HCT116 (cell line): Measurements from ENCODE around the gene MYBPC2. TPM values are rescaled to one million over a fixed set of nuclear protein-coding genes. Genes with fewer than 3 reads are reported as not detected.

Experiments used
- ATAC-seq: fragments of 200-7000 bp; cut with Tn5 transposase; 2 replicates; pipeline ENCODE4 v1.9.1; 2020; ENCODE audit warnings: mild to moderate bottlenecking, moderate library complexity
- BruUV-seq: library from RNA; stranded (reverse); fragments of 400-500 nt; replicated peaks from 2 replicates; lab custom pipeline; 2021; lab: Mats Ljungman, UMichigan
- CTCF ChIA-PET: fragments of 300-600 bp; sonication (Branson Sonifier 250); formaldehyde crosslinking; loops from one replicate; lab custom pipeline; 2021; ENCODE audit warnings: antibody characterized with exemption; lab: Charles Lee
- POLR2A ChIA-PET: fragments of 300-600, 350-600 bp; sonication (Branson Sonifier 250); formaldehyde crosslinking; loops from one replicate; lab custom pipeline; 2021; ENCODE audit warnings: antibody characterized with exemption; lab: Charles Lee
- RAD21 ChIA-PET, 2 experiments: fragments of 300-600 bp; sonication (Branson Sonifier 250); formaldehyde crosslinking; loops; one replicate each; lab custom pipeline; 2023; ENCODE audit warnings: low total read pairs in 2 of 2; ENCODE audit not compliant: uncharacterized antibody in 2 of 2, unreplicated experiment in 2 of 2, low non-redundant PET in 1 of 2; lab: Charles Lee
- DNase-seq: peaks from one replicate; pipeline ENCODE4 v3.0.0-alpha.2; 2010; ENCODE audit warnings: low read depth, low spot score
- H2AFZ ChIP-seq: fragments of 200-600 bp; shearing (Covaris generic), sonication (generic); 2 replicates; pipeline ENCODE4 v1.6.1; 2017; ENCODE audit warnings: low read depth, mixed run types, mixed read lengths, antibody characterized with exemption, low read length; ENCODE audit not compliant: poor library complexity, severe bottlenecking
- H3K27ac ChIP-seq: 2 replicates; pipeline ENCODE4 v1.5.1; 2012; ENCODE audit warnings: low read depth, low read length
- H3K27me3 ChIP-seq: fragments of 200-600 bp; sonication (generic); 2 replicates; pipeline ENCODE4 v1.6.1; 2016; ENCODE audit warnings: mixed run types, low read length, mixed read lengths; ENCODE audit not compliant: insufficient read depth
- H3K36me3 ChIP-seq, 2 experiments: fragments of 200-500 bp in 1 of 2; fragments of 200-600 bp in 1 of 2; sonication (Bioruptor generic) in 1 of 2; sonication (generic) in 1 of 2; 2 replicates each; pipeline versions ENCODE4 v1.5.1 to v1.6.1; 2014 to 2016; ENCODE audit warnings: low read length in 2 of 2, inconsistent platforms in 1 of 2, mixed read lengths in 1 of 2, mixed run types in 1 of 2; ENCODE audit not compliant: insufficient read depth in 2 of 2, control insufficient read depth in 1 of 2
- H3K4me1 ChIP-seq, 2 experiments: fragments of 200-600 bp in 1 of 2; sonication (generic) in 1 of 2; 2 replicates each; pipeline versions ENCODE4 v1.5.1 to v1.6.1; 2012 to 2017; ENCODE audit warnings: low read length in 2 of 2, inconsistent platforms in 1 of 2, mild to moderate bottlenecking in 1 of 2, mixed read lengths in 1 of 2, mixed run types in 1 of 2, moderate library complexity in 1 of 2; ENCODE audit not compliant: insufficient read depth in 2 of 2, control insufficient read depth in 1 of 2
- H3K4me2 ChIP-seq: fragments of 200-600 bp; sonication (generic); 2 replicates; pipeline ENCODE4 v1.6.1; 2017; ENCODE audit warnings: mixed run types, low read length, mixed read lengths
- H3K4me3 ChIP-seq, 2 experiments: fragments of 200-600 bp in 1 of 2; sonication (generic) in 1 of 2; replicated peaks in 1 of 2; 2 replicates each; pipeline ENCODE4 v1.5.1; 2011 to 2016; ENCODE audit warnings: low read length in 2 of 2, control low read depth in 1 of 2, low read depth in 1 of 2, mild to moderate bottlenecking in 1 of 2, mixed read lengths in 1 of 2, mixed run types in 1 of 2
- H3K79me2 ChIP-seq: fragments of 200-600 bp; sonication (generic); 2 replicates; pipeline ENCODE4 v1.6.1; 2017; ENCODE audit warnings: mild to moderate bottlenecking, mixed run types, low read length, moderate library complexity, mixed read lengths; ENCODE audit not compliant: insufficient read depth
- H3K9ac ChIP-seq: fragments of 200-600 bp; sonication (generic); 2 replicates; pipeline ENCODE4 v1.6.1; 2016; ENCODE audit warnings: low read length, mixed read lengths
- H3K9me2 ChIP-seq: fragments of 200-600 bp; sonication (generic), shearing (Covaris generic); 2 replicates; pipeline ENCODE4 v1.6.1; 2017; ENCODE audit warnings: mixed run types, mild to moderate bottlenecking, moderate library complexity; ENCODE audit not compliant: insufficient read depth
- H3K9me3 ChIP-seq, 2 experiments: fragments of 200-500 bp in 1 of 2; fragments of 200-600 bp in 1 of 2; sonication (Bioruptor generic) in 1 of 2; sonication (generic) in 1 of 2; 2 replicates each; pipeline ENCODE4 v1.6.1; 2014 to 2017; ENCODE audit warnings: low read length in 2 of 2, mixed read lengths in 2 of 2, inconsistent platforms in 1 of 2, low read depth in 1 of 2, mild to moderate bottlenecking in 1 of 2, mixed run types in 1 of 2, moderate library complexity in 1 of 2; ENCODE audit not compliant: control insufficient read depth in 1 of 2, insufficient read depth in 1 of 2
- H4K20me1 ChIP-seq: fragments of 200-600 bp; sonication (generic), shearing (Covaris generic); 2 replicates; pipeline ENCODE4 v1.6.1; 2017; ENCODE audit warnings: mixed run types, mild to moderate bottlenecking, moderate library complexity; ENCODE audit not compliant: insufficient read depth
- CBX3 ChIP-seq: IDR thresholded peaks from 2 replicates; pipeline ENCODE4 v1.6.1; 2012; ENCODE audit warnings: low read depth
- EGR1 ChIP-seq: IDR thresholded peaks from 2 replicates; pipeline ENCODE4 v1.6.1; 2012; ENCODE audit warnings: low read depth
- ELF1 ChIP-seq: IDR thresholded peaks from 2 replicates; pipeline ENCODE4 v1.6.1; 2012; ENCODE audit warnings: low read depth, borderline replicate concordance
- EZH2phosphoT487 ChIP-seq: fragments of 200-600 bp; IDR thresholded peaks from 2 replicates; pipeline ENCODE4 v1.6.1; 2018; ENCODE audit warnings: antibody characterized with exemption, borderline replicate concordance
- JUND ChIP-seq: IDR thresholded peaks from 2 replicates; pipeline ENCODE4 v1.6.1; 2012
- POLR2A ChIP-seq: IDR thresholded peaks from 2 replicates; pipeline ENCODE4 v1.7.0; 2011; ENCODE audit warnings: borderline replicate concordance; ENCODE audit not compliant: insufficient read depth, insufficient read length; ENCODE audit errors: extremely low read depth
- POLR2AphosphoS5 ChIP-seq: IDR thresholded peaks from 2 replicates; pipeline ENCODE4 v1.6.1; 2011; ENCODE audit warnings: mild to moderate bottlenecking, low read depth, low read length, moderate library complexity
- RAD21 ChIP-seq: IDR thresholded peaks from 2 replicates; pipeline ENCODE4 v1.6.1; 2012; ENCODE audit warnings: low read depth, mild to moderate bottlenecking
- SIN3A ChIP-seq: IDR thresholded peaks from 2 replicates; pipeline ENCODE4 v1.6.1; 2012; ENCODE audit warnings: low read depth
- SP1 ChIP-seq: IDR thresholded peaks from 2 replicates; pipeline ENCODE4 v1.6.1; 2012; ENCODE audit warnings: low read depth
- ZFX ChIP-seq: fragments of 450-650 bp; IDR thresholded peaks from 2 replicates; pipeline ENCODE4 v1.6.1; 2017
- ZNF274 ChIP-seq: fragments of 200-500 bp; sonication (Bioruptor generic); IDR thresholded peaks from 2 replicates; pipeline ENCODE4 v1.6.1; 2014; ENCODE audit warnings: mild to moderate bottlenecking, low read depth, low read length, inconsistent platforms
- intact Hi-C: fragments of 100-400 bp; cut with micrococcal nuclease; formaldehyde crosslinking; loops from 2 replicates; pipeline ENCODE4 v1.10.0; 2022
- total RNA-seq: library from RNA; stranded (reverse); gene quantifications from one replicate; pipeline ENCODE4 v1.2.1, GENCODE V29; 2021; ENCODE audit not compliant: unreplicated experiment
- TF ChIP-seq, protein P1 (sequence below), 3 experiments: fragments of 200-600 bp in 1 of 3; sonication (generic) in 1 of 3; IDR thresholded peaks in 2 of 3; conservative IDR thresholded peaks in 1 of 3; 2 replicates each; pipeline ENCODE4 v1.5.1; 2012 to 2017; ENCODE audit warnings: low read depth in 2 of 3, low read length in 2 of 3, antibody characterized with exemption in 1 of 3, borderline replicate concordance in 1 of 3, control low read depth in 1 of 3, mild to moderate bottlenecking in 1 of 3, mixed read lengths in 1 of 3, mixed run types in 1 of 3, moderate library complexity in 1 of 3; ENCODE audit not compliant: insufficient read depth in 1 of 3
- TF ChIP-seq, protein P2 (sequence below): IDR thresholded peaks from 2 replicates; pipeline ENCODE4 v1.6.1; 2012
- TF ChIP-seq, protein P3 (sequence below): IDR thresholded peaks from 2 replicates; pipeline ENCODE4 v1.6.1; 2011; ENCODE audit warnings: mild to moderate bottlenecking, low read length, moderate library complexity; ENCODE audit not compliant: insufficient replicate concordance; ENCODE audit errors: extremely low read depth
- TF ChIP-seq, protein P4 (sequence below): IDR thresholded peaks from 2 replicates; pipeline ENCODE4 v1.6.1; 2012
- TF ChIP-seq, protein P5 (sequence below): IDR thresholded peaks from 2 replicates; pipeline ENCODE4 v1.6.1; 2012; ENCODE audit warnings: low read depth

MYBPC2 gene
- total RNA-seq, 1 experiment from 2014 or later = not detected

DNA sequence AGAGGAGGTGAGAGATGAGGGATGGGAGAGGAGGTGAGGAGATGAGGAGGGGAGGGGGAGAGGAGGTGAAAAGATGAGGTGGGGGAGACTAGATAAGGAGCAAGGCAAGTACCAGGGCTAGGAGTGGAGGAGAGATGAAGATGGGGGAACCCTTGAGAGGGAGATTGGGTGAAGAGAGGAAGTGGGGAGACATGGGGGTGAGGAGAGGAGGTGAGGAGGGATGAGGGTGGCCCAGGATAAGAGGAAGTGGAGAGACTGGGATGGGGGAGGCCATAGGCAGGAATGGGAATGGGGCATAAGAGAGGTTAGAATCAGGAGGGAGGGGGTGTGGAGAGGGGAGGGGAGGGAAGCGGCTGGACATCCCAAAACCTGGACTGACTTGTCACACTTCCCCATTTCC lies 26.9 kb downstream of the MYBPC2 start:
- RAD21 ChIA-PET = no interaction called here
- H3K4me3 ChIP-seq = no peak overlapping the region
- no TSS peak for BruUV-seq
- no peak overlapping the region for H2AFZ ChIP-seq
- no peak overlapping the region for H3K27ac ChIP-seq
- no peak for DNase-seq
- CTCF ChIA-PET = no interaction called here
- H3K9ac ChIP-seq = no peak overlapping the region
- H3K9me3 ChIP-seq = no peaks in the 10 kb centered on the region
- no peaks in the 10 kb centered on the region for H3K9me2 ChIP-seq
- TF ChIP-seq EZH2phosphoT487 = no peak
- no peak for TF ChIP-seq RAD21
- TF ChIP-seq SP1 = no peak
- TF ChIP-seq, protein P1, sequence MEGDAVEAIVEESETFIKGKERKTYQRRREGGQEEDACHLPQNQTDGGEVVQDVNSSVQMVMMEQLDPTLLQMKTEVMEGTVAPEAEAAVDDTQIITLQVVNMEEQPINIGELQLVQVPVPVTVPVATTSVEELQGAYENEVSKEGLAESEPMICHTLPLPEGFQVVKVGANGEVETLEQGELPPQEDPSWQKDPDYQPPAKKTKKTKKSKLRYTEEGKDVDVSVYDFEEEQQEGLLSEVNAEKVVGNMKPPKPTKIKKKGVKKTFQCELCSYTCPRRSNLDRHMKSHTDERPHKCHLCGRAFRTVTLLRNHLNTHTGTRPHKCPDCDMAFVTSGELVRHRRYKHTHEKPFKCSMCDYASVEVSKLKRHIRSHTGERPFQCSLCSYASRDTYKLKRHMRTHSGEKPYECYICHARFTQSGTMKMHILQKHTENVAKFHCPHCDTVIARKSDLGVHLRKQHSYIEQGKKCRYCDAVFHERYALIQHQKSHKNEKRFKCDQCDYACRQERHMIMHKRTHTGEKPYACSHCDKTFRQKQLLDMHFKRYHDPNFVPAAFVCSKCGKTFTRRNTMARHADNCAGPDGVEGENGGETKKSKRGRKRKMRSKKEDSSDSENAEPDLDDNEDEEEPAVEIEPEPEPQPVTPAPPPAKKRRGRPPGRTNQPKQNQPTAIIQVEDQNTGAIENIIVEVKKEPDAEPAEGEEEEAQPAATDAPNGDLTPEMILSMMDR (IDR thresholded peaks at IDR 0.05 in 2 of 3, conservative IDR thresholded peaks at IDR 0.05 in 1 of 3; ENCODE audit: borderline replicate concordance in 1 of 3, insufficient read depth in 1 of 3, low read depth in 2 of 3, low read length in 2 of 3) = no peak
- TF ChIP-seq POLR2A = no peak
- TF ChIP-seq ZNF274 = no peak
- TF ChIP-seq ZFX = no peak
- no peak for TF ChIP-seq ELF1
- TF ChIP-seq JUND = no peak
- TF ChIP-seq CBX3 = no peak
- no peak for TF ChIP-seq SIN3A
- TF ChIP-seq EGR1 = no peak
- TF ChIP-seq POLR2AphosphoS5 = no peak
- TF ChIP-seq, protein P2, sequence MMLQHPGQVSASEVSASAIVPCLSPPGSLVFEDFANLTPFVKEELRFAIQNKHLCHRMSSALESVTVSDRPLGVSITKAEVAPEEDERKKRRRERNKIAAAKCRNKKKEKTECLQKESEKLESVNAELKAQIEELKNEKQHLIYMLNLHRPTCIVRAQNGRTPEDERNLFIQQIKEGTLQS = no peak
- TF ChIP-seq, protein P3, sequence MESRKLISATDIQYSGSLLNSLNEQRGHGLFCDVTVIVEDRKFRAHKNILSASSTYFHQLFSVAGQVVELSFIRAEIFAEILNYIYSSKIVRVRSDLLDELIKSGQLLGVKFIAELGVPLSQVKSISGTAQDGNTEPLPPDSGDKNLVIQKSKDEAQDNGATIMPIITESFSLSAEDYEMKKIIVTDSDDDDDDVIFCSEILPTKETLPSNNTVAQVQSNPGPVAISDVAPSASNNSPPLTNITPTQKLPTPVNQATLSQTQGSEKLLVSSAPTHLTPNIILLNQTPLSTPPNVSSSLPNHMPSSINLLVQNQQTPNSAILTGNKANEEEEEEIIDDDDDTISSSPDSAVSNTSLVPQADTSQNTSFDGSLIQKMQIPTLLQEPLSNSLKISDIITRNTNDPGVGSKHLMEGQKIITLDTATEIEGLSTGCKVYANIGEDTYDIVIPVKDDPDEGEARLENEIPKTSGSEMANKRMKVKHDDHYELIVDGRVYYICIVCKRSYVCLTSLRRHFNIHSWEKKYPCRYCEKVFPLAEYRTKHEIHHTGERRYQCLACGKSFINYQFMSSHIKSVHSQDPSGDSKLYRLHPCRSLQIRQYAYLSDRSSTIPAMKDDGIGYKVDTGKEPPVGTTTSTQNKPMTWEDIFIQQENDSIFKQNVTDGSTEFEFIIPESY = no peak
- TF ChIP-seq, protein P4, sequence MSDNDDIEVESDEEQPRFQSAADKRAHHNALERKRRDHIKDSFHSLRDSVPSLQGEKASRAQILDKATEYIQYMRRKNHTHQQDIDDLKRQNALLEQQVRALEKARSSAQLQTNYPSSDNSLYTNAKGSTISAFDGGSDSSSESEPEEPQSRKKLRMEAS = no peak
- TF ChIP-seq, protein P5, sequence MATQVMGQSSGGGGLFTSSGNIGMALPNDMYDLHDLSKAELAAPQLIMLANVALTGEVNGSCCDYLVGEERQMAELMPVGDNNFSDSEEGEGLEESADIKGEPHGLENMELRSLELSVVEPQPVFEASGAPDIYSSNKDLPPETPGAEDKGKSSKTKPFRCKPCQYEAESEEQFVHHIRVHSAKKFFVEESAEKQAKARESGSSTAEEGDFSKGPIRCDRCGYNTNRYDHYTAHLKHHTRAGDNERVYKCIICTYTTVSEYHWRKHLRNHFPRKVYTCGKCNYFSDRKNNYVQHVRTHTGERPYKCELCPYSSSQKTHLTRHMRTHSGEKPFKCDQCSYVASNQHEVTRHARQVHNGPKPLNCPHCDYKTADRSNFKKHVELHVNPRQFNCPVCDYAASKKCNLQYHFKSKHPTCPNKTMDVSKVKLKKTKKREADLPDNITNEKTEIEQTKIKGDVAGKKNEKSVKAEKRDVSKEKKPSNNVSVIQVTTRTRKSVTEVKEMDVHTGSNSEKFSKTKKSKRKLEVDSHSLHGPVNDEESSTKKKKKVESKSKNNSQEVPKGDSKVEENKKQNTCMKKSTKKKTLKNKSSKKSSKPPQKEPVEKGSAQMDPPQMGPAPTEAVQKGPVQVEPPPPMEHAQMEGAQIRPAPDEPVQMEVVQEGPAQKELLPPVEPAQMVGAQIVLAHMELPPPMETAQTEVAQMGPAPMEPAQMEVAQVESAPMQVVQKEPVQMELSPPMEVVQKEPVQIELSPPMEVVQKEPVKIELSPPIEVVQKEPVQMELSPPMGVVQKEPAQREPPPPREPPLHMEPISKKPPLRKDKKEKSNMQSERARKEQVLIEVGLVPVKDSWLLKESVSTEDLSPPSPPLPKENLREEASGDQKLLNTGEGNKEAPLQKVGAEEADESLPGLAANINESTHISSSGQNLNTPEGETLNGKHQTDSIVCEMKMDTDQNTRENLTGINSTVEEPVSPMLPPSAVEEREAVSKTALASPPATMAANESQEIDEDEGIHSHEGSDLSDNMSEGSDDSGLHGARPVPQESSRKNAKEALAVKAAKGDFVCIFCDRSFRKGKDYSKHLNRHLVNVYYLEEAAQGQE = no peak
- no peaks in the 10 kb centered on the region for H3K79me2 ChIP-seq
- 0 out of 2 replicates have a peak overlapping the region, but pooled peaks have one; percentile 73 for H3K4me2 ChIP-seq
- no peak for ATAC-seq
- no peaks in the 10 kb centered on the region for H3K27me3 ChIP-seq
- H3K4me1 ChIP-seq = peaks cover 7 to 26% of the 10 kb centered on the region in 2 experiments
- H4K20me1 ChIP-seq = no peaks in the 10 kb centered on the region
- intact Hi-C loops = loop anchor here (2.0 kb wide), 1 partner anchor 103 kb away; no protein-coding TSS in a partner anchor
- H3K36me3 ChIP-seq = no peaks in the 10 kb centered on the region
- POLR2A ChIA-PET = no interaction called here
